Neuron (in vitro differentiated cells): ENCODE results near the gene BABAM2.

ENCODE experiments used
- H2AFZ ChIP-seq: one replicate; pipeline ENCODE4 v1.6.1; 2013; ENCODE audit warnings: low read depth, mild to moderate bottlenecking, inconsistent platforms, low read length, moderate library complexity
- H3K27me3 ChIP-seq: one replicate; pipeline ENCODE4 v1.6.1; 2013; ENCODE audit warnings: low read length; ENCODE audit not compliant: insufficient read depth
- H3K36me3 ChIP-seq: one replicate; pipeline ENCODE4 v1.6.1; 2013; ENCODE audit warnings: low read length; ENCODE audit not compliant: insufficient read depth
- H3K4me1 ChIP-seq: one replicate; pipeline ENCODE4 v1.6.1; 2013; ENCODE audit warnings: low read length; ENCODE audit not compliant: insufficient read depth
- H3K4me3 ChIP-seq: 2 replicates; pipeline ENCODE4 v1.5.1; 2013; ENCODE audit warnings: mild to moderate bottlenecking, low read length, moderate library complexity
- H3K9me3 ChIP-seq: one replicate; pipeline ENCODE4 v1.6.1; 2013; ENCODE audit warnings: low read length

Gene BABAM2

GRCh38 chr2:28172114-28172898, 281.8 kb downstream of the BABAM2 start:
- Histone ChIP-seq H3K36me3 (no peaks in the 10 kb centered on the region), H3K9me3 (peaks cover 4% of the 10 kb centered on the region), H2AFZ (no peak overlapping the region), H3K27me3 (no peaks in the 10 kb centered on the region), H3K4me3 (no peak overlapping the region), H3K4me1 (no peaks in the 10 kb centered on the region)

DNA sequence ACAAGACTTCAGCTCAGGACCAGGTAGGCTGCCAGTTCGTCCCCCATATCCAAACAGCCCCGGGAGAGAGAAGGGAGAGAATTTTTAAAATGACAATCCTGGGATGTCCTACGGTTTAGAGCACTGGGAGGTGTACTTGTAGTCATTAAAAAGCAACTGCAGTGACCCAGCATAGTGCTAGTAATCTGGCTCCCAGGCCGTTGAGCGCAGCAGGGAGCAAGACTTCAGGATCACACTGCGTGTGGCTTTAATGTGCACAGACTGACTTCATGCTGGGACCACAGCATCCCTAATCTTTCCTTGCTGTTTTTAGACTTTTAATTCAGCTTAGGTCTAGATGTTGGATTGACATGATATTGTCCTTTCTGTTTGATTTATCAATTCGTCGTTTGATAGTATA, 282.8 kb downstream of the BABAM2 start:
- H3K4me1 ChIP-seq = no peaks in the 10 kb centered on the region
- no peak overlapping the region for H3K4me3 ChIP-seq
- peaks cover 4% of the 10 kb centered on the region for H3K9me3 ChIP-seq
- H2AFZ ChIP-seq = no peak overlapping the region
- no peaks in the 10 kb centered on the region for H3K27me3 ChIP-seq
- no peaks in the 10 kb centered on the region for H3K36me3 ChIP-seq

DNA sequence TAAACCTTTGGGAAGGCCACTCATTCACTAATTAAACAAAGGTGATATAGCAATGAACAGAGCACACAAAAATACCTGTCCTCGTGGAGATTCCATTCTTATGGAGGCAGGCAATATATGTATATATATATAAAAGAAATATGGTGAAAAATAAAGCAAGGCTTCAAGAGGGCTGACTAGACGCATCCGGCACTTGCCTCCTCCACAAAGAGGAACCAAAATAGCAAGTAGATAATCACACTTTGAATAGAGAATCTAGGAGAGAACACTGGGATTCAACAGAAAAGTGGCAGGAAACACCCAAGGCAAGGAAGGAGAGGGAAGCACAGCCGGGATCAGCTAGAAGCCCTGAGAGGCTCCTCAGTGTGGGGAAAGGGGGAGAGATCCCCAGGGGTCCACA, 283.7 kb downstream of the BABAM2 start:
- H2AFZ ChIP-seq = no peak overlapping the region
- no peak overlapping the region for H3K4me3 ChIP-seq
- peaks cover 4% of the 10 kb centered on the region for H3K9me3 ChIP-seq
- H3K27me3 ChIP-seq = no peaks in the 10 kb centered on the region
- H3K4me1 ChIP-seq = no peaks in the 10 kb centered on the region
- no peaks in the 10 kb centered on the region for H3K36me3 ChIP-seq

GRCh38 chr2:28175028-28175427, 284.5 kb downstream of the BABAM2 start:
- no peak overlapping the region for H3K4me3 ChIP-seq
- no peaks in the 10 kb centered on the region for H3K4me1 ChIP-seq
- no peaks in the 10 kb centered on the region for H3K36me3 ChIP-seq
- H3K27me3 ChIP-seq = no peaks in the 10 kb centered on the region
- peaks cover 4% of the 10 kb centered on the region for H3K9me3 ChIP-seq
- no peak overlapping the region for H2AFZ ChIP-seq

DNA sequence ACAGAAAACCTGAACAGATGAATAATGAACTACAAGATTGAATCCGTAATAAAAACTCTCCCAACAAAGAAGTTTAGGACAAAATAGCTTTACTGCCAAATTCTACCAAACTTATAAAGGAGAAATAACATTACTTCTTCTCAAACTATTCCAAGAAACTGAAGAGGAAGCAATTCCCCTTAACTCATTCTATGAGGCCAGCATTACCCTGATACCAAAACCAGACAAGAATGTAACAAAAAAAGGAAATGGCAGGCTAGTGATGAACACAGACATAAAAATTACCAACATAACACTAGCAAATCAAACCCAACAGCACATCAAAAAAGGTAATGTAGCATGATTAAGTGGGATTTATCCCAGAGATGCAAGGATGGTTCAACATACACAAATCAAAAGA, 288.4 kb downstream of the BABAM2 start:
- no peak overlapping the region for H3K4me3 ChIP-seq
- no peak overlapping the region for H2AFZ ChIP-seq
- no peaks in the 10 kb centered on the region for H3K27me3 ChIP-seq
- H3K36me3 ChIP-seq = no peaks in the 10 kb centered on the region
- H3K4me1 ChIP-seq = no peaks in the 10 kb centered on the region
- H3K9me3 ChIP-seq = peaks cover 4% of the 10 kb centered on the region

GRCh38 chr2:28181801-28182200, 291.3 kb downstream of the BABAM2 start:
- Histone ChIP-seq H3K9me3 (no peaks in the 10 kb centered on the region), H3K36me3 (no peaks in the 10 kb centered on the region), H3K27me3 (no peaks in the 10 kb centered on the region), H3K4me3 (no peak overlapping the region), H2AFZ (no peak overlapping the region), H3K4me1 (no peaks in the 10 kb centered on the region)

GRCh38 chr2:28182348-28182747, 291.8 kb downstream of the BABAM2 start:
- H3K4me3 ChIP-seq = no peak overlapping the region
- H3K4me1 ChIP-seq = no peaks in the 10 kb centered on the region
- H3K27me3 ChIP-seq = no peaks in the 10 kb centered on the region
- no peaks in the 10 kb centered on the region for H3K36me3 ChIP-seq
- H3K9me3 ChIP-seq = no peaks in the 10 kb centered on the region
- no peak overlapping the region for H2AFZ ChIP-seq

DNA sequence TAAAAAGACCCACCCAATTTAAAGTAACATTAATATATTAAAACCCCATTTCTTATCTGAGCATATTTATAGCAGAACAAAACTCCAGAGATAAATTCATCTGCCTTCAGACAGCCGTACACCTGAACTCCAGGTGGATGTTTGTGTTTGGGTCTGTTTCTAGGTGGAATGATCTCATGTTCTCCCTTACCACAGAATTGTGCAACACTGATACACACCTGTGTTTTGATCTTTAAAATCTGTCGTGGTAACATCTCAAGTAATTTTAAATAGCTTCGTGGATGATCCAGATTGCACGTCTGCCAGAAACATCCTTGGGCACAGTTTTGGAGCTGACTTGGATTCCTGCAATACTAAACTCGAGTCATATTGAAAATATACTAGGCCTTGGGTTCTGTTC, 294.6 kb downstream of the BABAM2 start:
- no peaks in the 10 kb centered on the region for H3K27me3 ChIP-seq
- H3K36me3 ChIP-seq = no peaks in the 10 kb centered on the region
- H3K4me1 ChIP-seq = no peaks in the 10 kb centered on the region
- no peaks in the 10 kb centered on the region for H3K9me3 ChIP-seq
- H3K4me3 ChIP-seq = no peak overlapping the region
- no peak overlapping the region for H2AFZ ChIP-seq

GRCh38 chr2:28185891-28186290, 295.4 kb downstream of the BABAM2 start:
- H2AFZ ChIP-seq = no peak overlapping the region
- H3K9me3 ChIP-seq = no peaks in the 10 kb centered on the region
- no peaks in the 10 kb centered on the region for H3K36me3 ChIP-seq
- no peaks in the 10 kb centered on the region for H3K27me3 ChIP-seq
- no peaks in the 10 kb centered on the region for H3K4me1 ChIP-seq
- no peak overlapping the region for H3K4me3 ChIP-seq

GRCh38 chr2:28187186-28187585, 296.7 kb downstream of the BABAM2 start:
- Histone ChIP-seq H3K4me3 (no peak overlapping the region), H3K27me3 (no peaks in the 10 kb centered on the region), H3K36me3 (no peaks in the 10 kb centered on the region), H2AFZ (no peak overlapping the region), H3K9me3 (no peaks in the 10 kb centered on the region), H3K4me1 (no peaks in the 10 kb centered on the region)

- Histone ChIP-seq H3K4me3 (no peak overlapping the region), H3K9me3 (no peaks in the 10 kb centered on the region), H3K4me1 (no peaks in the 10 kb centered on the region), H2AFZ (no peak overlapping the region), H3K27me3 (no peaks in the 10 kb centered on the region), H3K36me3 (no peaks in the 10 kb centered on the region)
Measured at GRCh38 chr2:28188436-28188835, 297.9 kb downstream of the BABAM2 start.

DNA sequence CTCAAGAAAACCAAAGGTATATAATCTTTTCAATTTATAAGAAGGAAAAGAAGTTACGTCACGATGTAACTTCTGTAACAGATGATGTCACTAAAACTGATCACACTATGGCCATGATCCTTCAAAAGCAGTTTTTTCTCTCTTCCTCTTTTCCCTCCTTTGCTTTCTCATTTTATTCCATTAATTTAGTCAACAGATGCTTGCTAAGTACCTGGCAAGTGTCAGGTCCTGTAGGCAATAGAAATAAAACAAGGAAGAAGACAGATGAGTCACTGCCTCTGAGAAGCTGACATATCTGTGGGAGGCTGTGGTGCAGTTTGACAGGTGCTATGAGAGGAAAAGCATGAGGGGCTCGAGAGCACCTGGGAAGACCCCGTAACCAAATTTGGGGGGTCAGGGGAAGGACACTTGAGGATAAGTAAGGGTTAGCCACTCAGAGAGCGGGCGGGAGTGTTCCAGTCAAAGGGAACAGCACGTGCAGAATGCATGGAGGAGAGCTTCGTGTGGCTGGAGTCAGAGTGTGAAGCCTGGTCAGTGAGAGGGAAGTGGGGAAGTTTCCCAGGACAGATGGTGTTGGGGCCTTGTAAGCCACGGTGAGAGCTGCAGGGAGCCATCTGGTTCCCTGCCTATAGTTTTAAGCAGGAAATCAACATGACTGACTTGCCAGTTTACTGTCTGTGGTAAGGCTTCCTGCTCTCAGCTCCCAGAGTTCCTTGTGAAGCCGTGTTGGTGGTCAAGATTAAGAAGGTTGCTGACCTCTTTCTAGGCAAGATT, 303.3 kb downstream of the BABAM2 start:
- Histone ChIP-seq H3K36me3 (no peaks in the 10 kb centered on the region), H3K9me3 (no peaks in the 10 kb centered on the region)

GRCh38 chr2:28199995-28200679, 309.6 kb downstream of the BABAM2 start:
- Histone ChIP-seq H2AFZ (no peak overlapping the region), H3K4me3 (no peak overlapping the region), H3K9me3 (no peaks in the 10 kb centered on the region), H3K36me3 (no peaks in the 10 kb centered on the region), H3K4me1 (no peaks in the 10 kb centered on the region), H3K27me3 (no peaks in the 10 kb centered on the region)

More for the DNA sequence above, 303.3 kb downstream of the BABAM2 start:
- Histone ChIP-seq H3K4me1 (no peaks in the 10 kb centered on the region), H3K4me3 (no peak overlapping the region), H3K27me3 (no peaks in the 10 kb centered on the region), H2AFZ (no peak overlapping the region)
